Ascending aorta (tissue), 2 donors: Measurements from ENCODE around the gene FAT2. TPM values are rescaled to one million over a fixed set of nuclear protein-coding genes. Genes with fewer than 3 reads are reported as not detected.

Source experiments
- DNase-seq, 2 donors: peaks; one replicate each; pipeline ENCODE4 v3.0.0-alpha.2; 2019; ENCODE audit warnings: low spot score in 2 of 2
- H3K27ac ChIP-seq, 2 donors: fragments of 200-600 bp; sonication (generic); one replicate each; pipeline ENCODE4 v1.5.1; 2016 to 2017; ENCODE audit warnings: mild to moderate bottlenecking in 1 of 2
- H3K27me3 ChIP-seq: fragments of 200-600 bp; sonication (generic); one replicate; pipeline ENCODE4 v1.5.1; 2017
- H3K36me3 ChIP-seq, 2 donors: fragments of 200-600 bp; sonication (generic); one replicate each; pipeline ENCODE4 v1.5.1; 2016
- H3K4me1 ChIP-seq, 2 donors: fragments of 200-600 bp; sonication (generic); one replicate each; pipeline ENCODE4 v1.5.1; 2016 to 2017; ENCODE audit warnings: mild to moderate bottlenecking in 1 of 2
- H3K4me3 ChIP-seq, 2 donors: fragments of 200-600 bp; sonication (generic); one replicate each; pipeline ENCODE4 v1.5.1; 2016 to 2017; ENCODE audit warnings: mild to moderate bottlenecking in 1 of 2
- H3K9me3 ChIP-seq, 2 donors: fragments of 200-600 bp; sonication (generic); one replicate each; pipeline ENCODE4 v1.5.1; 2016
- intact Hi-C: fragments of 100-400 bp; cut with DNase I; formaldehyde crosslinking; loops from one replicate; pipeline ENCODE4 v1.15.1; 2023
- total RNA-seq: library from RNA; depleted of rRNA; stranded (reverse); fragments of >200 nt; gene quantifications from one replicate; pipeline ENCODE4 v1.1.0, GENCODE V29; 2016
- TF ChIP-seq, protein P1 (sequence below), 3 experiments: fragments of 200-600 bp in 2 of 3; fragments of 450-650 bp in 1 of 3; sonication (generic) in 2 of 3; IDR thresholded peaks; one replicate each; pipeline ENCODE4 v1.5.1; 2016 to 2019; ENCODE audit warnings: antibody characterized with exemption in 3 of 3, mild to moderate bottlenecking in 1 of 3, moderate library complexity in 1 of 3

FAT2 gene
- total RNA-seq, 1 donor from 2014 or later: not detected

GRCh38 chr5:151617841-151618710, 26.9 kb upstream of the FAT2 start:
- intact Hi-C loops: no loop called here
- Histone ChIP-seq H3K36me3 (no peaks in the 10 kb centered on the region), H3K27ac (no peak overlapping the region), H3K4me1 (no peaks in the 10 kb centered on the region), H3K27me3 (no peaks in the 10 kb centered on the region), H3K9me3 (no peaks in the 10 kb centered on the region), H3K4me3 (no peak overlapping the region)
- TF ChIP-seq, protein P1, sequence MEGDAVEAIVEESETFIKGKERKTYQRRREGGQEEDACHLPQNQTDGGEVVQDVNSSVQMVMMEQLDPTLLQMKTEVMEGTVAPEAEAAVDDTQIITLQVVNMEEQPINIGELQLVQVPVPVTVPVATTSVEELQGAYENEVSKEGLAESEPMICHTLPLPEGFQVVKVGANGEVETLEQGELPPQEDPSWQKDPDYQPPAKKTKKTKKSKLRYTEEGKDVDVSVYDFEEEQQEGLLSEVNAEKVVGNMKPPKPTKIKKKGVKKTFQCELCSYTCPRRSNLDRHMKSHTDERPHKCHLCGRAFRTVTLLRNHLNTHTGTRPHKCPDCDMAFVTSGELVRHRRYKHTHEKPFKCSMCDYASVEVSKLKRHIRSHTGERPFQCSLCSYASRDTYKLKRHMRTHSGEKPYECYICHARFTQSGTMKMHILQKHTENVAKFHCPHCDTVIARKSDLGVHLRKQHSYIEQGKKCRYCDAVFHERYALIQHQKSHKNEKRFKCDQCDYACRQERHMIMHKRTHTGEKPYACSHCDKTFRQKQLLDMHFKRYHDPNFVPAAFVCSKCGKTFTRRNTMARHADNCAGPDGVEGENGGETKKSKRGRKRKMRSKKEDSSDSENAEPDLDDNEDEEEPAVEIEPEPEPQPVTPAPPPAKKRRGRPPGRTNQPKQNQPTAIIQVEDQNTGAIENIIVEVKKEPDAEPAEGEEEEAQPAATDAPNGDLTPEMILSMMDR (IDR thresholded peaks at IDR 0.05): no peak
- DNase-seq: no peak

GRCh38 chr5:151617383-151617840, 26.3 kb upstream of the FAT2 start:
- H3K27me3 ChIP-seq: no peaks in the 10 kb centered on the region
- no peaks in the 10 kb centered on the region for H3K9me3 ChIP-seq
- H3K36me3 ChIP-seq: no peaks in the 10 kb centered on the region
- no peak for DNase-seq
- intact Hi-C loops: no loop called here
- TF ChIP-seq, protein P1 (IDR thresholded peaks at IDR 0.05): no peak
- no peak overlapping the region for H3K27ac ChIP-seq
- no peak overlapping the region for H3K4me3 ChIP-seq
- no peaks in the 10 kb centered on the region for H3K4me1 ChIP-seq

DNA sequence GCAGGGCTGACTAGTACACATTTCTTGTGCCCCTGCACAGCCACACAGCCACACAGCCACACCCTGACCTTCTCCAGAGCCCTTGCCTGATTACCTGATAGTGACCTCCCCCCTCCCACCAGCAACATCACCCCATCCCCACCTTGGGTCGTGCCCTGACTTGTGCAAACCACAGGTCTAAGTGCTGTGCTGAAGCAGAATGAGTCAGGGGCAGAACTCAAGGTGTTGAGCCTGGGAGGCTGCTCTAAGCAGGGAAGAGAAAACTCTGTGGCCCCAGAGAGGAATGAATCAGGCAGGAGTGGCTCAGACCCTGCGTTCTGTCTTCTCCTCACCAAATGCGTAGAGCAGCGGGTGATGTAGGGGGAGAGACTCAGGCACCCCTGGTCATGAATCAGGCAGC, 24.3 kb upstream of the FAT2 start:
- intact Hi-C loops: no loop called here
- Histone ChIP-seq H3K27ac (no peak overlapping the region), H3K4me1 (no peaks in the 10 kb centered on the region), H3K9me3 (no peaks in the 10 kb centered on the region), H3K4me3 (no peak overlapping the region), H3K36me3 (no peaks in the 10 kb centered on the region), H3K27me3 (no peaks in the 10 kb centered on the region)
- TF ChIP-seq, protein P1 (IDR thresholded peaks at IDR 0.05): no peak
- DNase-seq: no peak

GRCh38 chr5:151614565-151614964, 23.4 kb upstream of the FAT2 start:
- intact Hi-C loops: no loop called here
- TF ChIP-seq, protein P1 (IDR thresholded peaks at IDR 0.05): no peak
- no peak overlapping the region for H3K27ac ChIP-seq
- no peaks in the 10 kb centered on the region for H3K9me3 ChIP-seq
- no peak for DNase-seq
- no peak overlapping the region for H3K4me3 ChIP-seq
- no peaks in the 10 kb centered on the region for H3K27me3 ChIP-seq
- H3K36me3 ChIP-seq: no peaks in the 10 kb centered on the region
- no peaks in the 10 kb centered on the region for H3K4me1 ChIP-seq

DNA sequence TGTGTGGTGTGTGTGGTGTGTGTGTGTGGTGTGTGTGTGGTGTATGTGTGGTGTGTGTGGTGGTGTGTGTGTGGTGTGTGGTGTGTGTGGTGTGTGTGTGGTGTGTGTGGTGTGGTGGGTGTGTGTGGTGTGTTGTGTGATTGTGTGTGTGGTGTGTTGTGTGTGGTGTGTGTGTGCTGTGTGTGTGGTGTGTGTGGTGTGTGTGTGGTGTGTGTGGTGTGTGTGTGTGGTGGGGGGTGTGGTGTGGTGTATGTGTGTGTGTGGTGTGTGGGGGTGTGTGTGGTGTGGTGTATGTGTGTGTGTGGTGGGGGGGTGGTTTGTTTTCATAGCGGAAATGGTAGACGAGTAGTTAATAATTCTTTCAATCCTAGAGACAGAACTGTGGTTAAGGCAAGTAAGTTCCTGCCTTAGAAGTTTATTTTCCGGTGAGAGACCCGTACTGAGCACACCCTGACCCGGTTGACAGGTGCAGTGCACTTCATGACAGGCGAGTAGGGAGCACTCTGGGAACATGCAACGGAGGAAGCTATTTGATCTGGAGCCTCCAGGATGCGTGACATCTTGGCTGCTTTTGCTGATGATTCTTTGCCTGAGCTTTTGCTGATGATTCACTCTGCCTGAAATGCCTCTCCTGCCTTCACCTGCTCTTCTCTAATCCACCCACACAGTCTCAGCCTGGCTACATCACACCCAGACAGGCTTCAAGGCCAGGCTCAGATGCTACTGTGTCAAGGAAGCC, 21.7 kb upstream of the FAT2 start:
- H3K9me3 ChIP-seq: no peaks in the 10 kb centered on the region
- H3K4me1 ChIP-seq: no peaks in the 10 kb centered on the region
- TF ChIP-seq, protein P1 (IDR thresholded peaks at IDR 0.05): no peak
- intact Hi-C loops: no loop called here
- H3K27me3 ChIP-seq: no peaks in the 10 kb centered on the region
- DNase-seq: no peak
- H3K27ac ChIP-seq: no peak overlapping the region
- no peak overlapping the region for H3K4me3 ChIP-seq
- H3K36me3 ChIP-seq: no peaks in the 10 kb centered on the region
